Cardiac septum (tissue), 1 donor: ENCODE data around the gene TXK. TPM values are rescaled to one million over a fixed set of nuclear protein-coding genes. Genes with fewer than 3 reads are reported as not detected.

Source experiments
- DNase-seq: peaks from one replicate; pipeline ENCODE4 v3.0.0-alpha.2; 2020; ENCODE audit warnings: low spot score
- intact Hi-C: fragments of 100-400 bp; cut with DNase I; formaldehyde crosslinking; loops from one replicate; pipeline ENCODE4 v1.14.0; 2022
- total RNA-seq: library from RNA; stranded (reverse); fragmentation: NEBNext Ultra II Directional; extraction: Animal tissue kit (Norgen Biotek cat#: 25700); gene quantifications from one replicate; pipeline ENCODE4 v1.2.1, GENCODE V29; 2021
- donor health status: DM: no; HTN: no; CAD: no.

Gene TXK
- total RNA-seq, 1 donor from 2014 or later: 1.2 TPM

GRCh38 chr4:48138936-48139335 is 4.9 kb upstream of the TXK start:
- intact Hi-C loops: no loop called here
- no peak for DNase-seq

GRCh38 chr4:48138511-48138910 is 4.5 kb upstream of the TXK start:
- no peak for DNase-seq
- intact Hi-C loops: no loop called here

GRCh38 chr4:48137846-48138245 is 3.8 kb upstream of the TXK start:
- DNase-seq: no peak
- intact Hi-C loops: no loop called here

- intact Hi-C loops: no loop called here
- DNase-seq: no peak
These were observed 381 bp downstream of the TXK start for GRCh38 chr4:48133669-48134068.

- intact Hi-C loops: no loop called here
- DNase-seq: no peak
These were observed 2.3 kb downstream of the TXK start for GRCh38 chr4:48131736-48132135.

- intact Hi-C loops: no loop called here
- DNase-seq: no peak
These were observed 4.0 kb downstream of the TXK start for GRCh38 chr4:48130100-48130499.

- no peak for DNase-seq
- intact Hi-C loops: no loop called here
These were observed 4.6 kb downstream of the TXK start for GRCh38 chr4:48129307-48130014.

GRCh38 chr4:48127682-48128404 is 6.2 kb downstream of the TXK start:
- intact Hi-C loops: loop anchor here (2.0 kb wide), 1 partner anchor 143 kb away; no protein-coding TSS in a partner anchor
- peak; percentile 79 for DNase-seq

GRCh38 chr4:48127231-48127630 is 6.8 kb downstream of the TXK start:
- DNase-seq: no peak
- intact Hi-C loops: loop anchor here (2.0 kb wide), 1 partner anchor 144 kb away; no protein-coding TSS in a partner anchor

GRCh38 chr4:48126621-48127020 is 7.4 kb downstream of the TXK start:
- intact Hi-C loops: loop anchor here (2.0 kb wide), 1 partner anchor 144 kb away; no protein-coding TSS in a partner anchor
- DNase-seq: no peak

GRCh38 chr4:48124870-48125269 is 9.2 kb downstream of the TXK start:
- DNase-seq: no peak
- intact Hi-C loops: no loop called here

- DNase-seq: no peak
- intact Hi-C loops: no loop called here
These were observed 11.3 kb downstream of the TXK start for GRCh38 chr4:48122756-48123155.

- intact Hi-C loops: no loop called here
- no peak for DNase-seq
These were observed 12.9 kb downstream of the TXK start for GRCh38 chr4:48121180-48121579.

GRCh38 chr4:48120132-48120531 is 13.9 kb downstream of the TXK start:
- intact Hi-C loops: no loop called here
- no peak for DNase-seq

GRCh38 chr4:48119646-48120045 is 14.4 kb downstream of the TXK start:
- intact Hi-C loops: no loop called here
- no peak for DNase-seq

- no peak for DNase-seq
- intact Hi-C loops: no loop called here
These were observed 16.0 kb downstream of the TXK start for GRCh38 chr4:48118081-48118480.

GRCh38 chr4:48116582-48116981 is 17.5 kb downstream of the TXK start:
- intact Hi-C loops: no loop called here
- no peak for DNase-seq

- intact Hi-C loops: no loop called here
- no peak for DNase-seq
These were observed 19.6 kb downstream of the TXK start for GRCh38 chr4:48114412-48114811.

GRCh38 chr4:48112017-48112667 is 21.9 kb downstream of the TXK start:
- intact Hi-C loops: no loop called here

GRCh38 chr4:48110452-48110978 is 23.5 kb downstream of the TXK start:
- intact Hi-C loops: no loop called here
- DNase-seq: no peak

More at GRCh38 chr4:48112017-48112667, 21.9 kb downstream of the TXK start:
- DNase-seq: no peak
